Measurements from ENCODE around the gene CD3D. TPM values are rescaled to one million over a fixed set of nuclear protein-coding genes. Genes with fewer than 3 reads are reported as not detected.

The CD3D gene
- polyA plus RNA-seq, 1 donor from 2014 or later = not detected

- Histone ChIP-seq H3K4me3 (ENCODE audit: low read length) (no peak within 1 kb of the TSS), H3K27ac (ENCODE audit: low read length) (no peak within 1 kb of the TSS), H2AFZ (ENCODE audit: low read depth, low read length) (no peak within 1 kb of the TSS), H3K27me3 (ENCODE audit: insufficient read depth, low read depth, low read length) (no peaks in the 10 kb centered on the region), H3F3A (ENCODE audit: insufficient read depth, low read length, poor library complexity, severe bottlenecking) (no peaks in the 10 kb centered on the region), H3K9ac (ENCODE audit: low read length) (no peak within 1 kb of the TSS), H3K36me3 (ENCODE audit: insufficient read depth, low read length) (no peaks in the 10 kb centered on the region), H4K20me1 (ENCODE audit: insufficient read depth) (no peaks in the 10 kb centered on the region), H3K9me3 (ENCODE audit: low read length) (no peaks in the 10 kb centered on the region), H3K79me2 (replicated peaks; ENCODE audit: insufficient read depth, low read length) (no peaks in the 10 kb centered on the region), H3K9me2 (ENCODE audit: insufficient read depth, low read length) (no peaks in the 10 kb centered on the region), H3K4me2 (ENCODE audit: low read length) (no peak within 1 kb of the TSS)
- TF ChIP-seq RAD21 (conservative IDR thresholded peaks at IDR 0.05) (no peak), POLR2AphosphoS5 (IDR thresholded peaks at IDR 0.05) (no peak), SMC3 (conservative IDR thresholded peaks at IDR 0.05; ENCODE audit: poor library complexity) (no peak), EZH2 (IDR thresholded peaks at IDR 0.05; ENCODE audit: borderline replicate concordance, insufficient read depth, low read length, poor library complexity, severe bottlenecking) (no peak), EP300 (conservative IDR thresholded peaks at IDR 0.05; ENCODE audit: poor library complexity, severe bottlenecking) (no peak), CTCF (IDR thresholded peaks at IDR 0.05; ENCODE audit: poor library complexity, severe bottlenecking) (no peak), TAF1 (IDR thresholded peaks at IDR 0.05; ENCODE audit: low read depth) (no peak), MXI1 (conservative IDR thresholded peaks at IDR 0.05; ENCODE audit: poor library complexity, severe bottlenecking) (no peak)
- TF ChIP-seq, protein P1, sequence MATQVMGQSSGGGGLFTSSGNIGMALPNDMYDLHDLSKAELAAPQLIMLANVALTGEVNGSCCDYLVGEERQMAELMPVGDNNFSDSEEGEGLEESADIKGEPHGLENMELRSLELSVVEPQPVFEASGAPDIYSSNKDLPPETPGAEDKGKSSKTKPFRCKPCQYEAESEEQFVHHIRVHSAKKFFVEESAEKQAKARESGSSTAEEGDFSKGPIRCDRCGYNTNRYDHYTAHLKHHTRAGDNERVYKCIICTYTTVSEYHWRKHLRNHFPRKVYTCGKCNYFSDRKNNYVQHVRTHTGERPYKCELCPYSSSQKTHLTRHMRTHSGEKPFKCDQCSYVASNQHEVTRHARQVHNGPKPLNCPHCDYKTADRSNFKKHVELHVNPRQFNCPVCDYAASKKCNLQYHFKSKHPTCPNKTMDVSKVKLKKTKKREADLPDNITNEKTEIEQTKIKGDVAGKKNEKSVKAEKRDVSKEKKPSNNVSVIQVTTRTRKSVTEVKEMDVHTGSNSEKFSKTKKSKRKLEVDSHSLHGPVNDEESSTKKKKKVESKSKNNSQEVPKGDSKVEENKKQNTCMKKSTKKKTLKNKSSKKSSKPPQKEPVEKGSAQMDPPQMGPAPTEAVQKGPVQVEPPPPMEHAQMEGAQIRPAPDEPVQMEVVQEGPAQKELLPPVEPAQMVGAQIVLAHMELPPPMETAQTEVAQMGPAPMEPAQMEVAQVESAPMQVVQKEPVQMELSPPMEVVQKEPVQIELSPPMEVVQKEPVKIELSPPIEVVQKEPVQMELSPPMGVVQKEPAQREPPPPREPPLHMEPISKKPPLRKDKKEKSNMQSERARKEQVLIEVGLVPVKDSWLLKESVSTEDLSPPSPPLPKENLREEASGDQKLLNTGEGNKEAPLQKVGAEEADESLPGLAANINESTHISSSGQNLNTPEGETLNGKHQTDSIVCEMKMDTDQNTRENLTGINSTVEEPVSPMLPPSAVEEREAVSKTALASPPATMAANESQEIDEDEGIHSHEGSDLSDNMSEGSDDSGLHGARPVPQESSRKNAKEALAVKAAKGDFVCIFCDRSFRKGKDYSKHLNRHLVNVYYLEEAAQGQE (IDR thresholded peaks at IDR 0.05; ENCODE audit: borderline replicate concordance) = no peak
Measured at GRCh38 chr11:118304568-118305248, 37.8 kb downstream of the CD3D start, which contains the start of gene CD3E. CD3E (plus strand) TSS chr11:118304730; CDS start chr11:118304953, 223 bp downstream.

- H4K20me1 ChIP-seq (ENCODE audit: insufficient read depth) = no peaks in the 10 kb centered on the region
- H3K9me2 ChIP-seq (ENCODE audit: insufficient read depth, low read length) = no peaks in the 10 kb centered on the region
- no peaks in the 10 kb centered on the region for H3K36me3 ChIP-seq (ENCODE audit: insufficient read depth, low read length)
- H3K9ac ChIP-seq (ENCODE audit: low read length) = no peak overlapping the region
- no peak overlapping the region for H3K4me2 ChIP-seq (ENCODE audit: low read length)
- H3K4me3 ChIP-seq (ENCODE audit: low read length) = no peak overlapping the region
- no peaks in the 10 kb centered on the region for H3F3A ChIP-seq (ENCODE audit: insufficient read depth, low read length, poor library complexity, severe bottlenecking)
- no peaks in the 10 kb centered on the region for H3K9me3 ChIP-seq (ENCODE audit: low read length)
- H3K27me3 ChIP-seq (ENCODE audit: insufficient read depth, low read depth, low read length) = no peaks in the 10 kb centered on the region
- H3K27ac ChIP-seq (ENCODE audit: low read length) = no peak overlapping the region
- no peaks in the 10 kb centered on the region for H3K79me2 ChIP-seq (replicated peaks; ENCODE audit: insufficient read depth, low read length)
- no peak overlapping the region for H2AFZ ChIP-seq (ENCODE audit: low read depth, low read length)
- no peak for TF ChIP-seq TAF1 (IDR thresholded peaks at IDR 0.05; ENCODE audit: low read depth)
- no peak for TF ChIP-seq CTCF (IDR thresholded peaks at IDR 0.05; ENCODE audit: poor library complexity, severe bottlenecking)
Measured at GRCh38 chr11:118304227-118304567, 38.3 kb downstream of the CD3D start.
